GM19452 (cell line): ENCODE data around the gene YAP1.
"Not testable (repeated sequence)": the region's sequence is repeated elsewhere in the genome, so short reads cannot be mapped to it uniquely, and the experiment has no call there.

ENCODE experiments used
- ATAC-seq: cut with Tn5 transposase; IDR thresholded peaks from one replicate; pipeline ENCODE4 v1.9.1; 2021; ENCODE audit not compliant: unreplicated experiment

Gene YAP1

GRCh38 chr11:102238391-102238821, 128.2 kb downstream of the YAP1 start:
- no peak for ATAC-seq

- no peak for ATAC-seq
These were observed 129.2 kb downstream of the YAP1 start for GRCh38 chr11:102239448-102239847.

GRCh38 chr11:102239911-102240310, 129.7 kb downstream of the YAP1 start:
- no peak for ATAC-seq

- ATAC-seq = peak; percentile 48
These were observed 130.3 kb downstream of the YAP1 start for GRCh38 chr11:102240502-102240901.

- no peak for ATAC-seq
These were observed 130.8 kb downstream of the YAP1 start for GRCh38 chr11:102241026-102241425.

GRCh38 chr11:102243399-102243884, 133.2 kb downstream of the YAP1 start:
- ATAC-seq = no peak

GRCh38 chr11:102244681-102245409, 134.6 kb downstream of the YAP1 start:
- ATAC-seq = no peak

- ATAC-seq = no peak
These were observed 141.2 kb downstream of the YAP1 start for GRCh38 chr11:102251423-102251822.

GRCh38 chr11:102252339-102252891, 142.2 kb downstream of the YAP1 start:
- no peak for ATAC-seq

GRCh38 chr11:102253020-102253715, 142.9 kb downstream of the YAP1 start:
- ATAC-seq = no peak

- no peak for ATAC-seq
These were observed 143.8 kb downstream of the YAP1 start for GRCh38 chr11:102254047-102254446.

GRCh38 chr11:102256251-102256650, 146.0 kb downstream of the YAP1 start:
- ATAC-seq = peak; percentile 50

- no peak for ATAC-seq
These were observed 150.0 kb downstream of the YAP1 start for GRCh38 chr11:102260241-102260640.

- no peak for ATAC-seq
These were observed 153.2 kb downstream of the YAP1 start for GRCh38 chr11:102263379-102264003.

GRCh38 chr11:102264704-102265103, 154.5 kb downstream of the YAP1 start:
- not testable (repeated sequence) for ATAC-seq

GRCh38 chr11:102266099-102266498, 155.9 kb downstream of the YAP1 start:
- no peak for ATAC-seq

- ATAC-seq = no peak
These were observed 157.4 kb downstream of the YAP1 start for GRCh38 chr11:102267609-102268008.

- ATAC-seq = peak; percentile 98
These were observed 158.1 kb downstream of the YAP1 start for GRCh38 chr11:102268083-102268984.

GRCh38 chr11:102268985-102269470, 158.8 kb downstream of the YAP1 start:
- ATAC-seq = no peak

- ATAC-seq = no peak
These were observed 159.7 kb downstream of the YAP1 start for GRCh38 chr11:102269927-102270326.
